Ovary (tissue), 3 donors: ENCODE results near the gene DUSP16.

Experiments used
- EP300 ChIP-seq: sonication (generic); formaldehyde crosslinking; IDR thresholded peaks from one replicate; pipeline ENCODE4 v1.6.1; 2017; ENCODE audit warnings: antibody characterized with exemption
- POLR2A ChIP-seq: fragments of 450-650 bp; IDR thresholded peaks from one replicate; pipeline ENCODE4 v1.6.1; 2017; ENCODE audit warnings: antibody characterized with exemption, mild to moderate bottlenecking, moderate library complexity
- TF ChIP-seq, protein P1 (sequence below), 3 donors: fragments of 450-650 bp in 2 of 3; fragments of 200-600 bp in 1 of 3; IDR thresholded peaks; one replicate each; pipeline versions ENCODE4 v1.5.1 to v1.8.0; 2016 to 2022; ENCODE audit warnings: antibody characterized with exemption in 3 of 3, mild to moderate bottlenecking in 1 of 3
- donor health status: DM: no; HTN: no; CAD: no.

DNA sequence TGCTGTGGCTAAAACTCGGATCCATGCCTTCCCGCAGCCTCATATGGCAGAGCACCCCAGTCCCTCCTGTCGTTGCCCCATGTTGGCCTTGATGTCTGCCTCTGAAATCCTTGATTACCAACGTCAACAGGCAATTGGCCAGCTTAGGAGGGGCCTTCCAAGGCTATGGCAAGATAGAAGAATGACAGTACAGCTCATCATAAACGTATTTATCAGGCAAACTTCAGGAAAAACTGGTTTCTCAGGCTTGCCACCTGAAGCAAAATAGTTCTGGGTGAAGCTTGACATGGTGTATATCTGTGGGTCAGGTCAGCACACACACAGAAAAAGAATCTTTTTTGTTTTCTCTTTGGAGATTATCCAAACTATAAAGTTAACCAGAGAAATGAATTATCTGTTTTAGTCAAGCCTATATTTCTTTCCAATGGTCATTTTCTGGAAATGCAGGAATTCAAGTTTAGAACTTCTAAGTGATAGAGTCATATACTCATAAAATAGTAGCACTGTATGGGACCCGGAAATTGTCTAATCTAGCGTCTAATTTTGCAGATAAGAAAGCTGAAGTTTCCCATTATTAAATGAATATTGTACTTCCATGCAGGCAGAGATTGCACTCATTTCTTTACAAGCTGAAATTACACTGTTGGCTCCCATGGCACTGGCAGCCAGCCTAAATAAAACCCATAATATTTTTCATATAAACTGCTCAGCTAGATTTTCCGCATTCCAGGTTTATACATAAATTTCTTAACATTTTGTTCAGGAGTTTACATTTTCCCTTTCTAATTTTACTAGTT is 24.4 kb upstream of the DUSP16 start:
- TF ChIP-seq, protein P1, sequence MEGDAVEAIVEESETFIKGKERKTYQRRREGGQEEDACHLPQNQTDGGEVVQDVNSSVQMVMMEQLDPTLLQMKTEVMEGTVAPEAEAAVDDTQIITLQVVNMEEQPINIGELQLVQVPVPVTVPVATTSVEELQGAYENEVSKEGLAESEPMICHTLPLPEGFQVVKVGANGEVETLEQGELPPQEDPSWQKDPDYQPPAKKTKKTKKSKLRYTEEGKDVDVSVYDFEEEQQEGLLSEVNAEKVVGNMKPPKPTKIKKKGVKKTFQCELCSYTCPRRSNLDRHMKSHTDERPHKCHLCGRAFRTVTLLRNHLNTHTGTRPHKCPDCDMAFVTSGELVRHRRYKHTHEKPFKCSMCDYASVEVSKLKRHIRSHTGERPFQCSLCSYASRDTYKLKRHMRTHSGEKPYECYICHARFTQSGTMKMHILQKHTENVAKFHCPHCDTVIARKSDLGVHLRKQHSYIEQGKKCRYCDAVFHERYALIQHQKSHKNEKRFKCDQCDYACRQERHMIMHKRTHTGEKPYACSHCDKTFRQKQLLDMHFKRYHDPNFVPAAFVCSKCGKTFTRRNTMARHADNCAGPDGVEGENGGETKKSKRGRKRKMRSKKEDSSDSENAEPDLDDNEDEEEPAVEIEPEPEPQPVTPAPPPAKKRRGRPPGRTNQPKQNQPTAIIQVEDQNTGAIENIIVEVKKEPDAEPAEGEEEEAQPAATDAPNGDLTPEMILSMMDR (IDR thresholded peaks at IDR 0.05), result no peak
- TF ChIP-seq POLR2A (no peak), EP300 (no peak)
